Measurements from ENCODE around the gene WDR48. TPM values are rescaled to one million over a fixed set of nuclear protein-coding genes. Genes with fewer than 3 reads are reported as not detected.

WDR48 gene
- 87.1 and 111 TPM in 2 replicates for polyA plus RNA-seq
- polyA minus RNA-seq, result 140 and 165 TPM in 2 replicates

- peak within 1 kb of the TSS; percentile 97 for H3K9ac ChIP-seq (ENCODE audit: low read length)
- TF ChIP-seq POLR2AphosphoS5 (IDR thresholded peaks at IDR 0.05) (peak; percentile 99), REST (IDR thresholded peaks at IDR 0.05; ENCODE audit: borderline replicate concordance) (peak; percentile 81), EZH2 (IDR thresholded peaks at IDR 0.05; ENCODE audit: borderline replicate concordance, insufficient read depth, low read length, poor library complexity, severe bottlenecking) (no peak), MXI1 (conservative IDR thresholded peaks at IDR 0.05; ENCODE audit: poor library complexity, severe bottlenecking) (peak; percentile 83), RAD21 (conservative IDR thresholded peaks at IDR 0.05) (no peak), EP300 (conservative IDR thresholded peaks at IDR 0.05; ENCODE audit: poor library complexity, severe bottlenecking) (peak; percentile 79), SMC3 (conservative IDR thresholded peaks at IDR 0.05; ENCODE audit: poor library complexity) (peak; percentile 24), TAF1 (IDR thresholded peaks at IDR 0.05; ENCODE audit: low read depth) (peak; percentile 99)
- TF ChIP-seq, protein P1, sequence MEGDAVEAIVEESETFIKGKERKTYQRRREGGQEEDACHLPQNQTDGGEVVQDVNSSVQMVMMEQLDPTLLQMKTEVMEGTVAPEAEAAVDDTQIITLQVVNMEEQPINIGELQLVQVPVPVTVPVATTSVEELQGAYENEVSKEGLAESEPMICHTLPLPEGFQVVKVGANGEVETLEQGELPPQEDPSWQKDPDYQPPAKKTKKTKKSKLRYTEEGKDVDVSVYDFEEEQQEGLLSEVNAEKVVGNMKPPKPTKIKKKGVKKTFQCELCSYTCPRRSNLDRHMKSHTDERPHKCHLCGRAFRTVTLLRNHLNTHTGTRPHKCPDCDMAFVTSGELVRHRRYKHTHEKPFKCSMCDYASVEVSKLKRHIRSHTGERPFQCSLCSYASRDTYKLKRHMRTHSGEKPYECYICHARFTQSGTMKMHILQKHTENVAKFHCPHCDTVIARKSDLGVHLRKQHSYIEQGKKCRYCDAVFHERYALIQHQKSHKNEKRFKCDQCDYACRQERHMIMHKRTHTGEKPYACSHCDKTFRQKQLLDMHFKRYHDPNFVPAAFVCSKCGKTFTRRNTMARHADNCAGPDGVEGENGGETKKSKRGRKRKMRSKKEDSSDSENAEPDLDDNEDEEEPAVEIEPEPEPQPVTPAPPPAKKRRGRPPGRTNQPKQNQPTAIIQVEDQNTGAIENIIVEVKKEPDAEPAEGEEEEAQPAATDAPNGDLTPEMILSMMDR (IDR thresholded peaks at IDR 0.05; ENCODE audit: poor library complexity, severe bottlenecking), result no peak
- H3K27ac ChIP-seq (ENCODE audit: low read length), result peak within 1 kb of the TSS; percentile 93
- peaks cover 38% of the 10 kb centered on the region for H3K79me2 ChIP-seq (replicated peaks; ENCODE audit: insufficient read depth, low read length)
- H3F3A ChIP-seq (ENCODE audit: insufficient read depth, low read length, poor library complexity, severe bottlenecking), result no peaks in the 10 kb centered on the region
- H4K20me1 ChIP-seq (ENCODE audit: insufficient read depth), result no peaks in the 10 kb centered on the region
- no peaks in the 10 kb centered on the region for H3K9me3 ChIP-seq (ENCODE audit: low read length)
- H3K4me2 ChIP-seq (ENCODE audit: low read length), result peak within 1 kb of the TSS; percentile 90
- H3K36me3 ChIP-seq (ENCODE audit: insufficient read depth, low read length), result peaks cover 4% of the 10 kb centered on the region
- H2AFZ ChIP-seq (ENCODE audit: low read depth, low read length), result peak within 1 kb of the TSS; percentile 71
- no peaks in the 10 kb centered on the region for H3K9me2 ChIP-seq (ENCODE audit: insufficient read depth, low read length)
- H3K27me3 ChIP-seq (ENCODE audit: insufficient read depth, low read depth, low read length), result no peaks in the 10 kb centered on the region
- peak within 1 kb of the TSS; percentile 87 for H3K4me3 ChIP-seq (ENCODE audit: low read length)
Measured at GRCh38 chr3:39051649-39052561, at the start of gene WDR48, which contains the start of gene SCN11A. TSS of gene WDR48 (plus strand) at chr3:39052016. CDS start at chr3:39052026, 10 bp downstream. TSS of gene SCN11A (minus strand) at chr3:39051944. CDS start at chr3:38950362, 101,582 bp downstream.

DNA sequence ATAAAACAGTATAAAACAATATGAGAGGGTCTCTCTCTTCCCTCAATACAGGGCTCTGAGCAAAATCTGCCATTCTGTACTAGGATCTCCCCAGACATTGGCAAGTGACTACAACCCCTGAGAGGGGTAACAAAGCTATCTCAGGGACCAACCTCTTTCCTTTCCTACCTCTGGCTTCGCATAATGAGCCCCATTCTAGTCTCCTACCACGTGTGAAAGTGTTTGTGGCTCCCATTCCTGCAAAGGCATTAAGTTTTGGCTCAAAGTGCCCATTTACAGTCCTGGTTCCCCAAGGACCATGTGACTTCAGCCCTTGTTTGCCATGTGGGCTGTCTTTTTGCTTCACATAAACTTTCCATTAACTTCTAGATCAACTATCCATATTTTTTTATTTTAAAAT, 46.5 kb upstream of the WDR48 start:
- H3K9ac ChIP-seq (ENCODE audit: low read length), result no peak overlapping the region
- H3K4me2 ChIP-seq (ENCODE audit: low read length), result no peak overlapping the region
- H3K9me3 ChIP-seq (ENCODE audit: low read length), result no peaks in the 10 kb centered on the region
- H3F3A ChIP-seq (ENCODE audit: insufficient read depth, low read length, poor library complexity, severe bottlenecking), result no peaks in the 10 kb centered on the region
- H3K9me2 ChIP-seq (ENCODE audit: insufficient read depth, low read length), result no peaks in the 10 kb centered on the region
- no peaks in the 10 kb centered on the region for H3K36me3 ChIP-seq (ENCODE audit: insufficient read depth, low read length)
- no peaks in the 10 kb centered on the region for H3K27me3 ChIP-seq (ENCODE audit: insufficient read depth, low read depth, low read length)
- no peaks in the 10 kb centered on the region for H3K79me2 ChIP-seq (replicated peaks; ENCODE audit: insufficient read depth, low read length)
- H4K20me1 ChIP-seq (ENCODE audit: insufficient read depth), result no peaks in the 10 kb centered on the region
- H3K27ac ChIP-seq (ENCODE audit: low read length), result no peak overlapping the region
- H3K4me3 ChIP-seq (ENCODE audit: low read length), result no peak overlapping the region
- TF ChIP-seq REST (IDR thresholded peaks at IDR 0.05; ENCODE audit: borderline replicate concordance), result no peak
- TF ChIP-seq, protein P1 (IDR thresholded peaks at IDR 0.05; ENCODE audit: poor library complexity, severe bottlenecking), result no peak
- TF ChIP-seq TAF1 (IDR thresholded peaks at IDR 0.05; ENCODE audit: low read depth), result no peak
- no peak for TF ChIP-seq RAD21 (conservative IDR thresholded peaks at IDR 0.05)
- no peak for TF ChIP-seq EP300 (conservative IDR thresholded peaks at IDR 0.05; ENCODE audit: poor library complexity, severe bottlenecking)
- TF ChIP-seq EZH2 (IDR thresholded peaks at IDR 0.05; ENCODE audit: borderline replicate concordance, insufficient read depth, low read length, poor library complexity, severe bottlenecking), result no peak
- no peak for TF ChIP-seq SMC3 (conservative IDR thresholded peaks at IDR 0.05; ENCODE audit: poor library complexity)
- no peak overlapping the region for H2AFZ ChIP-seq (ENCODE audit: low read depth, low read length)

All from neural cell (in vitro differentiated cells).